GM19238 (cell line): Measurements from ENCODE around the gene CCNH.

Experiments used
- DNase-seq: peaks from one replicate; pipeline ENCODE4 v3.0.0; 2011; ENCODE audit warnings: low spot score; ENCODE audit not compliant: insufficient read length

Gene CCNH

GRCh38 chr5:87361536-87362213 lies 51.1 kb downstream of the CCNH start:
- no peak for DNase-seq

DNA sequence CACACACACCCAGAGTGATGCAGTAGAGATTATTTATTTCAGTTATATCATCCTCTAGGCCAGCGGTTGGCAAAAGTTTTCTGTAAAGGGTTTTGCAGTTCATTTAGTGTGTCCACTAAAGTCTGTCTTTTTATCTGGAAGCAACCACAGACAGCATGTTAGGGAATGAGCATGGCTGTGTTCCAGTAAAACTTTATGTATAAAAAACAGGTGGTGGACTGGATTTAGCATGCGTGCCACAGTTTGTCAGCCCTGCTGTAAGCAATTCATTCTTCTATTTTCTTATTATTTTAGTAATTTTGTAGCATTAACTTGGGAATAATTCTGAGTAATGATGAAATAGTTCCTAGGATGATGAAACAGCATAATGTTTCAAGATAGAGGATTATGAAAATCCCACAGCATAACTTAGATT lies 51.7 kb downstream of the CCNH start:
- DNase-seq = no peak

- no peak for DNase-seq
Measured at GRCh38 chr5:87360132-87360531, 52.6 kb downstream of the CCNH start.

- no peak for DNase-seq
Measured at GRCh38 chr5:87359106-87359505, 53.6 kb downstream of the CCNH start.

GRCh38 chr5:87354496-87354895 lies 58.2 kb downstream of the CCNH start:
- DNase-seq = no peak

- DNase-seq = no peak
Measured at GRCh38 chr5:87347841-87348240, 64.9 kb downstream of the CCNH start.

DNA sequence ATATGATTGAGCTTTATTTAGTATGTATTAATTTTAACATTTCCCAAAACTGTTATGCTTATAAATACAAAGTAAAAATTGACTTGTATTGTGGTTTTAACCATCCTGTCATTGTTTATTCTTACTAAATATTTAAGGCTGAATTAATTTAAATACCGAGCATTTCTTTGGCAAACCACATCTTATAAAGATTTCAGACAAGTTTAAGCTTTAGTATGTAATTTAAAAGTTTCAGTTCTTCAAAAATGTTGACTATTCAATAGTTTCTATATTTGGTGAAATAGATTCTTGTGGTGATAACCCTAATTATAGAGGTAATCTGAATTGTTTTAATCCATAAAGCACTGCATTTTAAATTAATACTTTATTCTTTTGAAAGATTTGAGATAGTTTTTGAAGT lies 65.5 kb downstream of the CCNH start:
- no peak for DNase-seq
